K562 (cell line): Measurements from ENCODE around the gene RNF114. TPM values are rescaled to one million over a fixed set of nuclear protein-coding genes. Genes with fewer than 3 reads are reported as not detected.

Experiments used
- ATAC-seq: fragments of 200-7000 bp; cut with Tn5 transposase; 3 replicates; pipeline ENCODE4 v1.9.1; 2020; ENCODE audit warnings: moderate library complexity
- BruUV-seq: library from RNA; stranded (reverse); fragments of 400-500 nt; replicated peaks from 2 replicates; lab custom pipeline; 2021; lab: Mats Ljungman, UMichigan
- CTCF ChIA-PET: fragments of 300-600 bp; formaldehyde crosslinking; extraction: SDS; loops from one replicate; lab custom pipeline; 2021; ENCODE audit warnings: low intra/inter-chr PET ratio; lab: Yijun Ruan, JAX
- POLR2A ChIA-PET: fragments of 300-600, 350-650 bp; sonication (Branson Sonifier 250); formaldehyde crosslinking; extraction: SDS; loops from one replicate; lab custom pipeline; 2021; ENCODE audit warnings: antibody characterized with exemption, inconsistent platforms; lab: Yijun Ruan, JAX
- DNase-seq, 4 experiments: peaks; one replicate each; pipeline versions ENCODE4 v3.0.0 to v3.0.0-alpha.2; 2011 to 2018; ENCODE audit warnings: low spot score in 3 of 4, mixed read lengths in 3 of 4; ENCODE audit errors: extremely low read depth in 1 of 4
- FAIRE-seq: peaks from 2 replicates; lab custom pipeline; 2011; peaks lifted over from hg19 to GRCh38; lab: Jason Lieb, UNC
- H2AFZ ChIP-seq: 2 replicates; pipeline ENCODE4 v1.6.0; 2011; ENCODE audit warnings: low read depth, low read length, control low read depth, inconsistent platforms
- H3K27ac ChIP-seq: fragments of 200-600 bp; 3 replicates; pipeline ENCODE4 v1.8.0; 2011; ENCODE audit warnings: low read depth, mild to moderate bottlenecking, control low read depth, inconsistent platforms, low read length, moderate library complexity, mixed read lengths; ENCODE audit errors: extremely low read depth
- H3K27me3 ChIP-seq, 2 experiments: fragments of 300-600 bp in 1 of 2; 2 replicates in 1 of 2; 3 replicates in 1 of 2; pipeline versions ENCODE4 v1.6.0 to v1.8.0; 2011; ENCODE audit warnings: inconsistent platforms in 2 of 2, low read length in 2 of 2, mild to moderate bottlenecking in 1 of 2, mixed read lengths in 1 of 2, moderate library complexity in 1 of 2; ENCODE audit not compliant: control insufficient read depth in 2 of 2, insufficient read depth in 2 of 2
- H3K36me3 ChIP-seq: fragments of 300-600 bp; 3 replicates; pipeline ENCODE4 v1.8.0; 2011; ENCODE audit warnings: mild to moderate bottlenecking, low read length, inconsistent platforms; ENCODE audit not compliant: control insufficient read depth, insufficient read depth
- H3K4me1 ChIP-seq, 2 experiments: fragments of 200-600 bp in 1 of 2; replicated peaks in 1 of 2; 2 replicates in 1 of 2; 3 replicates in 1 of 2; pipeline versions ENCODE4 v1.5.1 to v1.8.0; 2011; ENCODE audit warnings: inconsistent platforms in 2 of 2, low read length in 2 of 2, mild to moderate bottlenecking in 1 of 2, mixed read lengths in 1 of 2, moderate library complexity in 1 of 2; ENCODE audit not compliant: control insufficient read depth in 2 of 2, insufficient read depth in 2 of 2
- H3K4me2 ChIP-seq: 2 replicates; pipeline ENCODE4 v1.6.1; 2011; ENCODE audit warnings: low read length, control low read depth, inconsistent platforms, mixed read lengths; ENCODE audit not compliant: insufficient read depth
- H3K4me3 ChIP-seq: fragments of 200-600 bp; sonication (generic), shearing (Covaris generic); 2 replicates; pipeline ENCODE4 v1.5.1; 2016; ENCODE audit warnings: control low read depth, inconsistent platforms
- H3K79me2 ChIP-seq: fragments of 200-600 bp; 3 replicates; pipeline ENCODE4 v1.8.0; 2011; ENCODE audit warnings: low read length, inconsistent platforms; ENCODE audit not compliant: control insufficient read depth, insufficient read depth
- H3K9ac ChIP-seq, 2 experiments: 2 replicates each; pipeline versions ENCODE4 v1.6.0 to v1.6.1; 2011; ENCODE audit warnings: low read depth in 2 of 2, low read length in 2 of 2, control low read depth in 1 of 2, inconsistent platforms in 1 of 2, mild to moderate bottlenecking in 1 of 2, mixed read lengths in 1 of 2; ENCODE audit not compliant: insufficient read depth in 1 of 2
- H3K9me1 ChIP-seq: one replicate; pipeline ENCODE4 v1.6.0; 2011; ENCODE audit warnings: inconsistent platforms, mild to moderate bottlenecking, low read length, moderate library complexity; ENCODE audit not compliant: control insufficient read depth, insufficient read depth
- H3K9me3 ChIP-seq: replicated peaks from 2 replicates; pipeline ENCODE4 v1.5.1; 2011; ENCODE audit warnings: low read depth, low read length, inconsistent platforms; ENCODE audit not compliant: control insufficient read depth, insufficient read depth
- H4K20me1 ChIP-seq: replicated peaks from 2 replicates; pipeline ENCODE4 v1.6.1; 2011; ENCODE audit warnings: low read length, inconsistent platforms, mixed read lengths; ENCODE audit not compliant: control insufficient read depth, insufficient read depth
- AFF4 ChIP-seq: sonication (generic); formaldehyde crosslinking; IDR thresholded peaks from 2 replicates; pipeline ENCODE4 v1.8.0; 2023; ENCODE audit warnings: mild to moderate bottlenecking, missing genetic modification reagents
- HBP1 ChIP-seq: fragments of 450-650 bp; formaldehyde crosslinking; IDR thresholded peaks from 2 replicates; pipeline ENCODE4 v1.4.0; 2022; ENCODE audit warnings: missing genetic modification characterization
- NFXL1 ChIP-seq: fragments of 450-650 bp; formaldehyde crosslinking; IDR thresholded peaks from 2 replicates; pipeline ENCODE4 v1.4.0; 2021; ENCODE audit warnings: mild to moderate bottlenecking
- WGBS: fragments of 100-300 bp; shearing (Covaris generic); methylation state at CpG from one replicate; pipeline ENCODE4 v1.1.6; 2016; ENCODE audit warnings: low coverage, mixed read lengths; ENCODE audit not compliant: insufficient coverage; ENCODE audit errors: missing lambda C conversion rate; 5-methylcytosine and 5-hydroxymethylcytosine counted together
- in situ Hi-C: fragments of 300-500 bp; cut with MboI; formaldehyde crosslinking; loops from 4 replicates; pipeline ENCODE4 v1.15.0; 2018; ENCODE audit warnings: inconsistent platforms, mixed read lengths
- intact Hi-C: fragments of 100-400 bp; cut with micrococcal nuclease; formaldehyde crosslinking; loops from 2 replicates; pipeline ENCODE4 v1.14.2; 2022
- polyA plus RNA-seq, 8 experiments: library from polyadenylated mRNA; depleted of rRNA in 4 of 8; stranded (reverse) in 5 of 8; unstranded in 3 of 8; fragments of >200 nt; fragmentation: Nextera tagmentation in 2 of 8; fragmentation: Illumina TruSeq in 1 of 8; extraction: Ambion mirVana in 2 of 8; extraction: Trizol in 1 of 8; gene quantifications; 2 replicates each; pipeline versions ENCODE4 v1.2.1 to v1.2.3, GENCODE V29; 2011 to 2014; ENCODE audit warnings: inconsistent platforms in 1 of 8, missing spikeins in 1 of 8
- total RNA-seq, 7 experiments: library from RNA; depleted of rRNA in 6 of 7; stranded (reverse); fragments of >200 nt in 6 of 7; fragmentation: Illumina TruSeq in 2 of 7; extraction: Trizol in 2 of 7; gene quantifications; 2 replicates each; pipeline versions ENCODE4 v1.2.1 to v1.2.3, GENCODE V29; 2011 to 2021; ENCODE audit warnings: low replicate concordance in 1 of 7

The RNF114 gene
- total and polyA plus RNA-seq, 9 of the 15 experiments (the other 6 are each of a cell fraction or from before 2014, with no cell fraction given) = 38.6 to 111 (median 62.6) TPM

GRCh38 chr20:49904440-49905214 lies 31.6 kb upstream of the RNF114 start:
- FAIRE-seq = no peak
- POLR2A ChIA-PET = interaction anchor here (0.5 to 4.0 kb wide), 6 partner anchors 9 to 627 kb away, joined by 3 to 16 read pairs (median 6); partner anchors contain the start of gene ZNFX1
- WGBS = 86% methylated on average over 16 of the region's 17 CpGs

More at GRCh38 chr20:49904440-49905214, 31.6 kb upstream of the RNF114 start:
- H3K9me3 ChIP-seq = no peaks in the 10 kb centered on the region
- TF ChIP-seq NFXL1 (no peak), HBP1 (CRISPR knock-in tag) (no peak), AFF4 (CRISPR knock-in tag) (no peak)
- TF ChIP-seq, all 486 proteins: peak for 0
- peaks cover 0 to 12% of the 10 kb centered on the region in 2 experiments; a peak in 1 of 5 replicates for H3K4me1 ChIP-seq
- intact Hi-C loops = no loop called here
- H3K4me2 ChIP-seq = no peak overlapping the region
- no peaks in the 10 kb centered on the region for H4K20me1 ChIP-seq
- no peaks in the 10 kb centered on the region for H3K9me1 ChIP-seq
- no peak overlapping the region for H3K9ac ChIP-seq
- peaks cover 54% of the 10 kb centered on the region for H3K36me3 ChIP-seq
- CTCF ChIA-PET = no interaction called here
- no peaks in the 10 kb centered on the region for H3K27me3 ChIP-seq
- H3K79me2 ChIP-seq = peaks cover 4% of the 10 kb centered on the region; the same call in 2 of the 3 replicates
- H3K27ac ChIP-seq = no peak overlapping the region
- H3K4me3 ChIP-seq = no peak overlapping the region
- peak in 2 of 4 experiments; percentile 12 to 19 for DNase-seq
- in situ Hi-C loops = no loop called here
- ATAC-seq = no peak
- H2AFZ ChIP-seq = no peak overlapping the region
- no TSS peak for BruUV-seq
